ENCODE results near the gene TEAD4. TPM values are rescaled to one million over a fixed set of nuclear protein-coding genes. Genes with fewer than 3 reads are reported as not detected.

The TEAD4 gene
- total RNA-seq, 1 donor from 2014 or later, result 8.8 TPM

DNA sequence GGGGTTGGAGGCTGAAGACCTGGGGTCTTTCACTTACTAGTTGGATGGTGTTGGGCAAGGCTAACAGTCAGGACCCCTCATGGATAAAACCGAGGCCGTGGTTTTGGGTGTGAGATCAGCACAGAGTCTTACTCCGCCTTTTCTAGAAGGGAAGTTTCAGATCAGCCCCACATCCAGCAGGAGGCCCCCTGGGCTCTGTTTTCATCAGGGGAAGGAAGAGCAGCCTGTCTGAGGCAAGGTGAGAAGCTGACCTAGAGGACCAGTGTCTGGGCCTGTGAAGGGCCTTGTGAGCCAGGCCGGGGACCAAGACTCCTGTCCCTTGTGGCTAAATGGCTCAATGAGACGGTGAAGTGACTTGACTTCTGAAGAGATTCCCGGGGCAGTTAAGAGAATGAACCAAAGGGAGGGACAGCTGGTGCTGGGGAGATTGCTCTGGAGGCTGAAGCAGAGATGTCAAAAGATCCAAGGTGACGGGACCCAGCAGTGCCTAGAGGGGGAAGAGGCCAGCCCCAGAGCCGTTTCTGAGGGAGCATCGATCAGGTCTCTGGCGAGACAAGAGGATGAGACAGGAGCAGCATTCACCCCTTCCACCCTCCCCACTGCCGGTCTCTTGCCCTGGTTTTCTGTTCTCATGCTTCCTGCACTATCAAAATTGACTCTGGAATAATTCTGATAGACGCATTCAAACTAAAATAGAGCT is 77.9 kb downstream of the TEAD4 start:
- no peak overlapping the region for H3K27ac ChIP-seq
- H2AFZ ChIP-seq (replicated peaks), result no peak overlapping the region
- no peaks in the 10 kb centered on the region for H3K27me3 ChIP-seq
- H3F3A ChIP-seq (ENCODE audit: low read depth), result peaks cover 4% of the 10 kb centered on the region
- H3K79me2 ChIP-seq (ENCODE audit: low read depth), result no peaks in the 10 kb centered on the region
- H3K4me1 Mint-ChIP-seq, result peaks cover 43% of the 10 kb centered on the region
- no peaks in the 10 kb centered on the region for H3K36me3 Mint-ChIP-seq
- H3K4me3 Mint-ChIP-seq, result no peak overlapping the region
- H3K27me3 Mint-ChIP-seq (ENCODE audit: insufficient read depth, low read depth), result peaks cover 9% of the 10 kb centered on the region
- peak overlapping the region; percentile 87 for H3K27ac Mint-ChIP-seq
- no peak overlapping the region for H3K9ac ChIP-seq
- no peak overlapping the region for H3K4me2 ChIP-seq
- no peaks in the 10 kb centered on the region for H3K9me3 ChIP-seq (ENCODE audit: low read depth)
- TF ChIP-seq EZH2phosphoT487 (IDR thresholded peaks at IDR 0.05) (no peak), EZH2 (IDR thresholded peaks at IDR 0.05) (no peak)
- TF ChIP-seq, protein P1, sequence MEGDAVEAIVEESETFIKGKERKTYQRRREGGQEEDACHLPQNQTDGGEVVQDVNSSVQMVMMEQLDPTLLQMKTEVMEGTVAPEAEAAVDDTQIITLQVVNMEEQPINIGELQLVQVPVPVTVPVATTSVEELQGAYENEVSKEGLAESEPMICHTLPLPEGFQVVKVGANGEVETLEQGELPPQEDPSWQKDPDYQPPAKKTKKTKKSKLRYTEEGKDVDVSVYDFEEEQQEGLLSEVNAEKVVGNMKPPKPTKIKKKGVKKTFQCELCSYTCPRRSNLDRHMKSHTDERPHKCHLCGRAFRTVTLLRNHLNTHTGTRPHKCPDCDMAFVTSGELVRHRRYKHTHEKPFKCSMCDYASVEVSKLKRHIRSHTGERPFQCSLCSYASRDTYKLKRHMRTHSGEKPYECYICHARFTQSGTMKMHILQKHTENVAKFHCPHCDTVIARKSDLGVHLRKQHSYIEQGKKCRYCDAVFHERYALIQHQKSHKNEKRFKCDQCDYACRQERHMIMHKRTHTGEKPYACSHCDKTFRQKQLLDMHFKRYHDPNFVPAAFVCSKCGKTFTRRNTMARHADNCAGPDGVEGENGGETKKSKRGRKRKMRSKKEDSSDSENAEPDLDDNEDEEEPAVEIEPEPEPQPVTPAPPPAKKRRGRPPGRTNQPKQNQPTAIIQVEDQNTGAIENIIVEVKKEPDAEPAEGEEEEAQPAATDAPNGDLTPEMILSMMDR (IDR thresholded peaks at IDR 0.05), result no peak
- peaks cover 7% of the 10 kb centered on the region for H3K4me1 ChIP-seq
- no peaks in the 10 kb centered on the region for H3K9me3 Mint-ChIP-seq
- no peaks in the 10 kb centered on the region for H3K36me3 ChIP-seq
- H4K20me1 ChIP-seq (ENCODE audit: low read depth), result no peaks in the 10 kb centered on the region
- H3K4me3 ChIP-seq, result no peak overlapping the region
- DNase-seq (ENCODE audit: low spot score), result no peak

DNA sequence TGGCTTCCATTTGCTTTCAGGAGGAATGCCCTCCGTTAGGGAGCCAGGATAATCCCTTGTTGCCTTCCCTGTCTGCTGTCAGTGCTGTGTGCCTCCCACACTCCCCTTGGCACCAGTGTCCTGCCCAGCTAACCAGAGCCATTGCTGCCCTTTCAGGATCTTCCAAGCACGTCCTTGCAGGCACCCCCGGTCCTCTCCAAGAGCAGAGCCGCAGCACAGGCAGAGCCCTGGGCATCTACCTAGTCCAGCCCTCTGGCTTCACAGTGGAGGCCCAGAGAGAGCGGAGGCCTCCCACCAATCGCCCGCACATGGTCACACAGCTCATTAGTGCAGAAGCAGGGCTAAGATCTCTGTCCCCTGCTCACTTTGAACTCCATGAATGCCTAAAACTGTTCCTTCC is 79.0 kb downstream of the TEAD4 start:
- H3K79me2 ChIP-seq (ENCODE audit: low read depth), result no peaks in the 10 kb centered on the region
- Mint-ChIP-seq H3K9me3 (no peaks in the 10 kb centered on the region), H3K36me3 (no peaks in the 10 kb centered on the region), H3K4me1 (peaks cover 36% of the 10 kb centered on the region), H3K4me3 (no peak overlapping the region), H3K27me3 (ENCODE audit: insufficient read depth, low read depth) (peaks cover 13% of the 10 kb centered on the region), H3K27ac (peak overlapping the region; percentile 59)
- H3K4me2 ChIP-seq, result no peak overlapping the region
- H4K20me1 ChIP-seq (ENCODE audit: low read depth), result no peaks in the 10 kb centered on the region
- H3K36me3 ChIP-seq, result no peaks in the 10 kb centered on the region
- H3K27me3 ChIP-seq, result no peaks in the 10 kb centered on the region
- H3K4me3 ChIP-seq, result no peak overlapping the region
- H2AFZ ChIP-seq (replicated peaks), result no peak overlapping the region
- H3K27ac ChIP-seq, result no peak overlapping the region
- no peak for DNase-seq (ENCODE audit: low spot score)
- TF ChIP-seq EZH2 (IDR thresholded peaks at IDR 0.05), result no peak
- no peak for TF ChIP-seq EZH2phosphoT487 (IDR thresholded peaks at IDR 0.05)
- TF ChIP-seq, protein P1 (IDR thresholded peaks at IDR 0.05), result no peak
- no peaks in the 10 kb centered on the region for H3K9me3 ChIP-seq (ENCODE audit: low read depth)
- peaks cover 4% of the 10 kb centered on the region for H3F3A ChIP-seq (ENCODE audit: low read depth)
- H3K9ac ChIP-seq, result no peak overlapping the region
- peaks cover 7% of the 10 kb centered on the region for H3K4me1 ChIP-seq

DNA sequence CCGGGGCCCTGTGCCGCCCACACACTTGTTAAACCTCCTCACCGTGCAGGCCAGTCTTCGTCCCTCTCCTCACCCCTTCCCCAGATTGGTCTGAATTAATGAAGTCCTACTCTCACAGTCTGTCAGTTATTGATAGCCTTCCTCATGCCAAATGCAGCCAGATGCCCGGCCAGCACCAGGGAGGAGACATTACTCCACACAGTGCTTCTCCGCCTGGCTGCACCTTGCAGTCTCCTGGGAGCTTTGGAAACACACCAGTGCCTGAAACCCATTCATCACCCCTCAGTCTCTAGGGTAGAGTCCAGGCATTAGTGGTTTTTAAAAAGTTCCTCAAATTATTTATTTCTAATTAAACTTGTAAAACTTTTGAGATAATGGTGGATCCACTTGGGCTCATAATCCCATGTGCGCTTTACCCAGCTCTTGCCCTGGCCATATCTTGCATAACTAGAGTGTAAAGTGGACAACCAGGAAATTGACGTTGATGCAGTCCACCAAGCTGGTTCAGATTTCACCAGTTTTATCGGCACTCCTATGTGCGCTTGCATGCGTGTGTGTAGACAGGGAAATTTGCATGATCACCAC is 79.8 kb downstream of the TEAD4 start:
- Histone ChIP-seq H3K9me3 (ENCODE audit: low read depth) (no peaks in the 10 kb centered on the region), H3K4me1 (peaks cover 7% of the 10 kb centered on the region), H3F3A (ENCODE audit: low read depth) (peaks cover 4% of the 10 kb centered on the region), H3K79me2 (ENCODE audit: low read depth) (no peaks in the 10 kb centered on the region), H3K27me3 (no peaks in the 10 kb centered on the region), H3K27ac (no peak overlapping the region), H4K20me1 (ENCODE audit: low read depth) (no peaks in the 10 kb centered on the region), H2AFZ (replicated peaks) (no peak overlapping the region), H3K4me3 (no peak overlapping the region), H3K4me2 (no peak overlapping the region), H3K36me3 (no peaks in the 10 kb centered on the region), H3K9ac (no peak overlapping the region)
- Mint-ChIP-seq H3K4me3 (no peak overlapping the region), H3K36me3 (no peaks in the 10 kb centered on the region), H3K27ac (no peak overlapping the region), H3K9me3 (no peaks in the 10 kb centered on the region), H3K27me3 (ENCODE audit: insufficient read depth, low read depth) (peaks cover 13% of the 10 kb centered on the region), H3K4me1 (peaks cover 29% of the 10 kb centered on the region)
- no peak for DNase-seq (ENCODE audit: low spot score)
- no peak for TF ChIP-seq EZH2 (IDR thresholded peaks at IDR 0.05)
- TF ChIP-seq, protein P1 (IDR thresholded peaks at IDR 0.05), result no peak
- no peak for TF ChIP-seq EZH2phosphoT487 (IDR thresholded peaks at IDR 0.05)

Data from neural progenitor cell (in vitro differentiated cells).